NT2/D1 (cell line): ENCODE measurements around the gene BCL11B.

ENCODE experiments used
- SUZ12 ChIP-seq: IDR thresholded peaks from 2 replicates; pipeline ENCODE4 v1.6.1; 2011; ENCODE audit not compliant: insufficient read length, insufficient read depth; ENCODE audit errors: extremely low read depth
- YY1 ChIP-seq: IDR thresholded peaks from 2 replicates; pipeline ENCODE4 v1.6.1; 2011; ENCODE audit not compliant: insufficient read length, insufficient read depth
- ZNF274 ChIP-seq: IDR thresholded peaks from 2 replicates; pipeline ENCODE4 v1.6.1; 2011; ENCODE audit warnings: mild to moderate bottlenecking, low read depth, low read length

GRCh38 chr14:99277530-99277929, 5.5 kb upstream of the BCL11B start:
- TF ChIP-seq YY1: no peak
- TF ChIP-seq ZNF274: no peak
- no peak for TF ChIP-seq SUZ12
